Spleen (tissue), 11 donors: ENCODE results near the gene ATOH1. TPM values are rescaled to one million over a fixed set of nuclear protein-coding genes. Genes with fewer than 3 reads are reported as not detected.

Source experiments
- DNase-seq: peaks from one replicate; pipeline ENCODE4 v3.0.0-alpha.2; 2020
- H3K27ac ChIP-seq, 8 donors: fragments of 200-600 bp; sonication (generic) in 7 of 8; 1 replicate in 4 of 8; 2 replicates in 4 of 8; pipeline versions ENCODE4 v1.5.0 to v1.8.0; 2016 to 2021; ENCODE audit warnings: inconsistent platforms in 4 of 8, mild to moderate bottlenecking in 4 of 8, moderate library complexity in 1 of 8
- H3K27me3 ChIP-seq, 7 donors: fragments of 200-600 bp; sonication (generic) in 6 of 7; replicated peaks in 1 of 7; 1 replicate in 4 of 7; 2 replicates in 3 of 7; pipeline versions ENCODE4 v1.5.0 to v1.8.0; 2016 to 2021; ENCODE audit warnings: inconsistent platforms in 3 of 7, mild to moderate bottlenecking in 1 of 7
- H3K36me3 ChIP-seq, 6 donors: fragments of 200-600 bp; sonication (generic) in 5 of 6; 1 replicate in 4 of 6; 2 replicates in 2 of 6; pipeline versions ENCODE4 v1.5.0 to v1.8.0; 2016 to 2021; ENCODE audit warnings: inconsistent platforms in 2 of 6
- H3K4me1 ChIP-seq, 6 donors: fragments of 200-600 bp; sonication (generic) in 5 of 6; 1 replicate in 3 of 6; 2 replicates in 3 of 6; pipeline versions ENCODE4 v1.5.0 to v1.8.0; 2016 to 2021; ENCODE audit warnings: inconsistent platforms in 3 of 6
- H3K4me3 ChIP-seq, 8 donors: fragments of 200-600 bp; sonication (generic) in 7 of 8; 1 replicate in 4 of 8; 2 replicates in 4 of 8; pipeline versions ENCODE4 v1.5.0 to v1.8.0; 2016 to 2021; ENCODE audit warnings: inconsistent platforms in 4 of 8, mild to moderate bottlenecking in 4 of 8, moderate library complexity in 2 of 8
- H3K9me3 ChIP-seq, 8 donors: fragments of 200-600 bp; sonication (generic) in 7 of 8; 1 replicate in 4 of 8; 2 replicates in 4 of 8; pipeline versions ENCODE4 v1.5.0 to v1.8.0; 2016 to 2021; ENCODE audit warnings: inconsistent platforms in 4 of 8
- CTCF ChIP-seq, 11 experiments: fragments of 200-600 bp in 7 of 11; fragments of 450-650 bp in 4 of 11; sonication (generic) in 4 of 11; IDR thresholded peaks in 8 of 11; conservative IDR thresholded peaks in 3 of 11; 1 replicate in 7 of 11; 2 replicates in 4 of 11; pipeline versions ENCODE4 v1.4.0 to v1.8.0; 2016 to 2021; ENCODE audit warnings: antibody characterized with exemption in 11 of 11, inconsistent platforms in 4 of 11, mild to moderate bottlenecking in 1 of 11
- POLR2A ChIP-seq, 3 donors: fragments of 450-650 bp; IDR thresholded peaks; one replicate each; pipeline ENCODE4 v1.5.1; 2017; ENCODE audit warnings: antibody characterized with exemption in 3 of 3, mild to moderate bottlenecking in 1 of 3
- POLR2AphosphoS5 ChIP-seq, 3 donors: sonication (generic); formaldehyde crosslinking; IDR thresholded peaks; one replicate each; pipeline ENCODE4 v1.5.1; 2017; ENCODE audit warnings: antibody characterized with exemption in 3 of 3
- WGBS, 5 donors: extraction: QIAGEN DNeasy Blood & Tissue Kit in 3 of 5; methylation state at CpG; one replicate each; pipeline versions ENCODE4 v1.1.5 to v1.1.7; 2013 to 2018; 5-methylcytosine and 5-hydroxymethylcytosine counted together
- intact Hi-C: fragments of 100-400 bp; cut with DNase I; formaldehyde crosslinking; loops from one replicate; pipeline ENCODE4 v1.15.0; 2023; ENCODE audit warnings: low total_unique reads
- polyA plus RNA-seq, 3 donors: library from polyadenylated mRNA; stranded (reverse); fragments of 200-250 nt; gene quantifications; one replicate each; pipeline ENCODE4 v1.2.1, GENCODE V29; 2013
- total RNA-seq, 7 donors: library from RNA; depleted of rRNA in 3 of 7; stranded (reverse); fragments of >200 nt in 3 of 7; fragmentation: NEBNext Ultra II Directional in 4 of 7; extraction: Animal tissue kit (Norgen Biotek cat#: 25700) in 4 of 7; gene quantifications; one replicate each; pipeline versions ENCODE4 v1.1.0 to v1.2.1, GENCODE V29; 2016 to 2021
- donor health status: healthy with polysubstance abuse.
- donor health status: DM: no; HTN: no; CAD: no; lungs with moderate emphysema.
- donor health status: DM: no; HTN: no; CAD: no.
- donor health status: Bipolar disorder and iron deficiency.
- donor health status: healthy.
- donor health status: DM: no; HTN: no; CAD: no.
- donor health status: DM: yes; HTN: yes; CAD: no.

Gene ATOH1
- total and polyA plus RNA-seq, 10 donors = not detected

GRCh38 chr4:93842601-93843252, 14.2 kb downstream of the ATOH1 start:
- no peaks in the 10 kb centered on the region for H3K36me3 ChIP-seq
- H3K4me3 ChIP-seq = no peak overlapping the region
- no peak for DNase-seq
- WGBS, 5 donors = 75 to 81% (median 79%) methylated on average over 2 of the region's 2 CpGs
- TF ChIP-seq POLR2A (IDR thresholded peaks at IDR 0.05) (no peak), POLR2AphosphoS5 (IDR thresholded peaks at IDR 0.05) (no peak), CTCF (IDR thresholded peaks at IDR 0.05 in 8 of 11, conservative IDR thresholded peaks at IDR 0.05 in 3 of 11) (no peak)
- H3K27ac ChIP-seq = no peak overlapping the region
- H3K4me1 ChIP-seq = no peaks in the 10 kb centered on the region
- H3K27me3 ChIP-seq = peaks cover 0 to 6% (median 0%) of the 10 kb centered on the region in 7 donors
- no peaks in the 10 kb centered on the region for H3K9me3 ChIP-seq
- intact Hi-C loops = no loop called here

GRCh38 chr4:93843772-93844171, 15.2 kb downstream of the ATOH1 start:
- Histone ChIP-seq H3K4me1 (no peaks in the 10 kb centered on the region), H3K4me3 (no peak overlapping the region), H3K9me3 (no peaks in the 10 kb centered on the region), H3K27me3 (peaks cover 0 to 6% (median 0%) of the 10 kb centered on the region in 7 donors), H3K36me3 (no peaks in the 10 kb centered on the region), H3K27ac (no peak overlapping the region)
- TF ChIP-seq POLR2A (IDR thresholded peaks at IDR 0.05) (no peak), POLR2AphosphoS5 (IDR thresholded peaks at IDR 0.05) (no peak)
- intact Hi-C loops = no loop called here
- no peak for DNase-seq

GRCh38 chr4:93852680-93853079, 24.1 kb downstream of the ATOH1 start:
- peaks cover 0 to 1% (median 0%) of the 10 kb centered on the region in 8 donors for H3K9me3 ChIP-seq
- intact Hi-C loops = no loop called here
- no peak overlapping the region for H3K4me3 ChIP-seq
- DNase-seq = no peak
- no peak for TF ChIP-seq CTCF (IDR thresholded peaks at IDR 0.05 in 8 of 11, conservative IDR thresholded peaks at IDR 0.05 in 3 of 11)
- TF ChIP-seq POLR2AphosphoS5 (IDR thresholded peaks at IDR 0.05) = no peak
- TF ChIP-seq POLR2A (IDR thresholded peaks at IDR 0.05) = no peak
- no peaks in the 10 kb centered on the region for H3K36me3 ChIP-seq
- H3K27ac ChIP-seq = no peak overlapping the region
- H3K4me1 ChIP-seq = no peaks in the 10 kb centered on the region
- peaks cover 0 to 6% (median 0%) of the 10 kb centered on the region in 7 donors for H3K27me3 ChIP-seq
- WGBS, 5 donors = 88 to 93% (median 91%) methylated on average over 3 of the region's 3 CpGs

- 27 to 55% (median 45%) methylated on average over 1 of the region's 1 CpG for WGBS, 5 donors
- intact Hi-C loops = no loop called here
Observed at GRCh38 chr4:93855926-93856325, 27.4 kb downstream of the ATOH1 start.

GRCh38 chr4:93865650-93866049, 37.1 kb downstream of the ATOH1 start:
- Histone ChIP-seq H3K9me3 (peaks cover 0 to 3% (median 0%) of the 10 kb centered on the region in 8 donors), H3K36me3 (no peaks in the 10 kb centered on the region), H3K4me3 (no peak overlapping the region), H3K4me1 (no peaks in the 10 kb centered on the region), H3K27ac (no peak overlapping the region), H3K27me3 (no peaks in the 10 kb centered on the region)
- intact Hi-C loops = no loop called here
- 89 to 94% (median 89%) methylated on average over 2 of the region's 2 CpGs for WGBS, 5 donors
- DNase-seq = no peak
- no peak for TF ChIP-seq POLR2A (IDR thresholded peaks at IDR 0.05)
- TF ChIP-seq CTCF (IDR thresholded peaks at IDR 0.05 in 8 of 11, conservative IDR thresholded peaks at IDR 0.05 in 3 of 11) = no peak
- TF ChIP-seq POLR2AphosphoS5 (IDR thresholded peaks at IDR 0.05) = no peak

More at GRCh38 chr4:93855926-93856325, 27.4 kb downstream of the ATOH1 start:
- Histone ChIP-seq H3K4me3 (no peak overlapping the region), H3K9me3 (peaks cover 0 to 7% (median 0%) of the 10 kb centered on the region in 8 donors), H3K36me3 (no peaks in the 10 kb centered on the region), H3K27me3 (peaks cover 0 to 6% (median 0%) of the 10 kb centered on the region in 7 donors), H3K4me1 (no peaks in the 10 kb centered on the region), H3K27ac (no peak overlapping the region)
- TF ChIP-seq POLR2AphosphoS5 (IDR thresholded peaks at IDR 0.05) (no peak), POLR2A (IDR thresholded peaks at IDR 0.05) (no peak)
- DNase-seq = no peak
